ENCODE results near the gene UBXN4. TPM values are rescaled to one million over a fixed set of nuclear protein-coding genes. Genes with fewer than 3 reads are reported as not detected.

Gene UBXN4
- total and polyA plus RNA-seq, 2 donors (not counting 1 experiment from before 2014, with no cell fraction given), result 41.7 to 113 TPM

DNA sequence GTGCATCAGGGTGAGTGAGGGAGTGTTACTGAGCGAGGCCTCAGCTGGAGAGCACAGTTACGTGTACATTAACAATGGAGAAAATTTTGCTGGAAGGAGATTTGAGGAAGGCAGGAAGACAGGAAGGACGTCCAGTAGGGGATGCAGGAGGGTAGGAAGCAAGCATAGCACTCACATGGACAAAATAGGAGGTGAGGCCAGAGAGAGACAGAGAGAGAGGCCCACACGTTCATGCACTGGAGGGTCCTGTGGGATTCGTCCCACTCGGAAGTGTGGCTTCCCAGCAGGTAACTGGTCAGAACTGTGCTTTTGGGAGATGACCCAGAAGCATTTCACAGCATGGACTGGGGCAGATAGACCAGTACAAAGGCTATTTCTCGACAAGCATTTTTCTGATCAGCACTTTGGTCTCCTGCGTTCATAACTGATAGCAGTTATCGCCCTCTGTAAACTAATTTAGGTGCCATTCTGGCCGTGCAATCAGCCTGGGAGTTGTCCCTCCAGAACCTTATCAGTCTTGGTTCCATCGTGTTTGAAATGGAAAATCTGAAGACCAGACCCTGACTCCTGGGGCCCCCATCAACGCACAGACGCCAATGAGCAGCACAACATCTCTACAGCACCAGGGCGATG, 89.6 kb downstream of the UBXN4 start:
- H3K27me3 ChIP-seq (replicated peaks in 1 of 4; ENCODE audit: control extremely low read depth in 1 of 4, control insufficient read depth in 3 of 4, insufficient read depth in 4 of 4, low read length in 3 of 4), result no peaks in the 10 kb centered on the region
- no peaks in the 10 kb centered on the region for H3K79me2 ChIP-seq (ENCODE audit: control insufficient read depth, insufficient read depth, low read length)
- WGBS (ENCODE audit: insufficient coverage), result 87% methylated on average over 14 of the region's 14 CpGs
- H3K4me3 ChIP-seq (ENCODE audit: control extremely low read depth in 1 of 5, extremely low read depth in 1 of 5, insufficient read depth in 1 of 5, low read depth in 2 of 5, low read length in 4 of 5), result no peak overlapping the region
- no peaks in the 10 kb centered on the region for H3K4me1 Mint-ChIP-seq
- no peak overlapping the region for H3K27ac ChIP-seq (ENCODE audit: low read length in 2 of 2)
- no peaks in the 10 kb centered on the region for H4K20me1 ChIP-seq (ENCODE audit: control insufficient read depth, insufficient read depth, low read length, poor library complexity, severe bottlenecking)
- no peak overlapping the region for H2AFZ ChIP-seq (ENCODE audit: insufficient read depth, low read depth, low read length, poor library complexity, severe bottlenecking)
- TF ChIP-seq EZH2 (IDR thresholded peaks at IDR 0.05; ENCODE audit: borderline replicate concordance, insufficient read depth, low read depth, low read length, poor library complexity, severe bottlenecking), result no peak
- TF ChIP-seq, protein P1, sequence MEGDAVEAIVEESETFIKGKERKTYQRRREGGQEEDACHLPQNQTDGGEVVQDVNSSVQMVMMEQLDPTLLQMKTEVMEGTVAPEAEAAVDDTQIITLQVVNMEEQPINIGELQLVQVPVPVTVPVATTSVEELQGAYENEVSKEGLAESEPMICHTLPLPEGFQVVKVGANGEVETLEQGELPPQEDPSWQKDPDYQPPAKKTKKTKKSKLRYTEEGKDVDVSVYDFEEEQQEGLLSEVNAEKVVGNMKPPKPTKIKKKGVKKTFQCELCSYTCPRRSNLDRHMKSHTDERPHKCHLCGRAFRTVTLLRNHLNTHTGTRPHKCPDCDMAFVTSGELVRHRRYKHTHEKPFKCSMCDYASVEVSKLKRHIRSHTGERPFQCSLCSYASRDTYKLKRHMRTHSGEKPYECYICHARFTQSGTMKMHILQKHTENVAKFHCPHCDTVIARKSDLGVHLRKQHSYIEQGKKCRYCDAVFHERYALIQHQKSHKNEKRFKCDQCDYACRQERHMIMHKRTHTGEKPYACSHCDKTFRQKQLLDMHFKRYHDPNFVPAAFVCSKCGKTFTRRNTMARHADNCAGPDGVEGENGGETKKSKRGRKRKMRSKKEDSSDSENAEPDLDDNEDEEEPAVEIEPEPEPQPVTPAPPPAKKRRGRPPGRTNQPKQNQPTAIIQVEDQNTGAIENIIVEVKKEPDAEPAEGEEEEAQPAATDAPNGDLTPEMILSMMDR (IDR thresholded peaks at IDR 0.05), result no peak
- CTCF ChIA-PET, result no interaction called here
- DNase-seq (no peak), ATAC-seq (ENCODE audit: low read depth) (no peak)
- no peaks in the 10 kb centered on the region for H3K36me3 ChIP-seq (replicated peaks in 1 of 2; ENCODE audit: control extremely low read depth in 1 of 2, control insufficient read depth in 1 of 2, extremely low read depth in 1 of 2, insufficient read depth in 2 of 2, low read length in 1 of 2)
- H3K4me2 ChIP-seq (replicated peaks; ENCODE audit: low read depth, low read length, poor library complexity, severe bottlenecking), result no peak overlapping the region
- no peaks in the 10 kb centered on the region for H3K9me3 ChIP-seq (ENCODE audit: control extremely low read depth in 1 of 3, control insufficient read depth in 2 of 3, insufficient read depth in 1 of 3, low read length in 2 of 3)
- intact Hi-C loops (cut with micrococcal nuclease), result no loop called here
- H3K9me3 Mint-ChIP-seq (ENCODE audit: insufficient read depth), result no peaks in the 10 kb centered on the region
- no peak overlapping the region for H3K9ac ChIP-seq (ENCODE audit: low read length)
- H3K4me1 ChIP-seq (ENCODE audit: control insufficient read depth in 2 of 2, insufficient read depth in 2 of 2, low read length in 2 of 2), result no peaks in the 10 kb centered on the region
- H3K27ac Mint-ChIP-seq, result no peak overlapping the region
- POLR2A ChIA-PET, result no interaction called here
- no peak overlapping the region for H3K4me3 Mint-ChIP-seq
- H3K27me3 Mint-ChIP-seq, result no peaks in the 10 kb centered on the region

DNA sequence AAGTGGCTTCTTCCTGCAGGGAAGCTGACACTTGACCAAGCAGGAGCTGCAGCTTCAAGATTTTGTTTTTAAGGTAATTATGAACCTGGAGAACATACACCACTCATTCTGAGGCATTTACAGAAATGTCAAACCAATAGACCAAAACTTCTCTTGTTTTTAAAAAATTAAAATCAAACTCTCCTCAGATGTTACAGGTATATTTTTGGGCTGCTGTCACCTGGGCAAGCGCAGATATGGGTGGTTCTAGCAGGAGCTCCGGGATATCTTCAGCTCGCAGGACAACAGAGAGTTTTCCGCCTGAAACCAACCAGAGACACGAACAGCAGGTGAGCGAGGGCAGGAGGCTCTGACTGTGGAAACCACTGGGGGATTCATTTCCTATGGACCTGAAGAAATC, 91.2 kb downstream of the UBXN4 start:
- H3K9ac ChIP-seq (ENCODE audit: low read length), result no peak overlapping the region
- H3K27ac Mint-ChIP-seq, result no peak overlapping the region

More for the DNA sequence above, 91.2 kb downstream of the UBXN4 start:
- Histone ChIP-seq H3K4me1 (ENCODE audit: control insufficient read depth in 2 of 2, insufficient read depth in 2 of 2, low read length in 2 of 2) (no peaks in the 10 kb centered on the region), H3K27me3 (replicated peaks in 1 of 4; ENCODE audit: control extremely low read depth in 1 of 4, control insufficient read depth in 3 of 4, insufficient read depth in 4 of 4, low read length in 3 of 4) (no peaks in the 10 kb centered on the region), H3K79me2 (ENCODE audit: control insufficient read depth, insufficient read depth, low read length) (no peaks in the 10 kb centered on the region), H3K4me3 (ENCODE audit: control extremely low read depth in 1 of 5, extremely low read depth in 1 of 5, insufficient read depth in 1 of 5, low read depth in 2 of 5, low read length in 4 of 5) (no peak overlapping the region), H4K20me1 (ENCODE audit: control insufficient read depth, insufficient read depth, low read length, poor library complexity, severe bottlenecking) (no peaks in the 10 kb centered on the region), H3K9me3 (ENCODE audit: control extremely low read depth in 1 of 3, control insufficient read depth in 2 of 3, insufficient read depth in 1 of 3, low read length in 2 of 3) (no peaks in the 10 kb centered on the region), H3K36me3 (replicated peaks in 1 of 2; ENCODE audit: control extremely low read depth in 1 of 2, control insufficient read depth in 1 of 2, extremely low read depth in 1 of 2, insufficient read depth in 2 of 2, low read length in 1 of 2) (no peaks in the 10 kb centered on the region), H2AFZ (ENCODE audit: insufficient read depth, low read depth, low read length, poor library complexity, severe bottlenecking) (no peak overlapping the region), H3K27ac (ENCODE audit: low read length in 2 of 2) (no peak overlapping the region), H3K4me2 (replicated peaks; ENCODE audit: low read depth, low read length, poor library complexity, severe bottlenecking) (no peak overlapping the region)
- 94% methylated on average over 6 of the region's 6 CpGs for WGBS (ENCODE audit: insufficient coverage)
- intact Hi-C loops (cut with micrococcal nuclease), result no loop called here
- no peaks in the 10 kb centered on the region for H3K4me1 Mint-ChIP-seq
- no peak for TF ChIP-seq EZH2 (IDR thresholded peaks at IDR 0.05; ENCODE audit: borderline replicate concordance, insufficient read depth, low read depth, low read length, poor library complexity, severe bottlenecking)
- TF ChIP-seq, protein P1 (IDR thresholded peaks at IDR 0.05), result no peak
- no peaks in the 10 kb centered on the region for H3K9me3 Mint-ChIP-seq (ENCODE audit: insufficient read depth)
- no peak overlapping the region for H3K4me3 Mint-ChIP-seq
- H3K27me3 Mint-ChIP-seq, result no peaks in the 10 kb centered on the region
- ChIA-PET POLR2A (no interaction called here), CTCF (no interaction called here)
- DNase-seq, result no peak
- ATAC-seq (ENCODE audit: low read depth), result no peak

Small RNA genes lying within 50 kb of the gene (small RNA-seq; reads per million reads assigned to genes)
- not detected for gene RF00019 (ENCODE audit: insufficient read length, low read depth, low replicate concordance)

Other genes with a start within 250 kb of the UBXN4 start
- 8.7 and 9.8 TPM in 2 replicates for gene ZRANB3, start 210.6 kb upstream of the UBXN4 start, total RNA-seq
- 2.4 TPM in 2 replicates for gene ZRANB3, start 210.6 kb upstream of the UBXN4 start, polyA plus RNA-seq
- gene R3HDM1, start 210.4 kb upstream of the UBXN4 start, total RNA-seq, result 52.0 and 57.8 TPM in 2 replicates
- gene R3HDM1, start 210.4 kb upstream of the UBXN4 start, polyA plus RNA-seq, result 20.7 and 23.7 TPM in 2 replicates
- 0.07 and 0.10 TPM in 2 replicates for gene LCT, start 95.3 kb downstream of the UBXN4 start, total RNA-seq
- 0.03 TPM in 1 of 2 replicates, not detected in the other for gene LCT, start 95.3 kb downstream of the UBXN4 start, polyA plus RNA-seq
- gene MCM6, start 134.6 kb downstream of the UBXN4 start, total RNA-seq, result 29.6 and 30.0 TPM in 2 replicates
- 2.3 and 3.4 TPM in 2 replicates for gene MCM6, start 134.6 kb downstream of the UBXN4 start, polyA plus RNA-seq
- gene DARS1, start 243.8 kb downstream of the UBXN4 start, total RNA-seq, result 88.3 and 92.0 TPM in 2 replicates
- 36.7 and 38.8 TPM in 2 replicates for gene DARS1, start 243.8 kb downstream of the UBXN4 start, polyA plus RNA-seq